K562 (cell line): ENCODE results near the gene IQCN. TPM values are rescaled to one million over a fixed set of nuclear protein-coding genes. Genes with fewer than 3 reads are reported as not detected.

Experiments used
- CCNT2 ChIP-seq: IDR thresholded peaks from 2 replicates; pipeline ENCODE4 v1.6.1; 2011; ENCODE audit warnings: borderline replicate concordance, low read depth, mild to moderate bottlenecking, moderate library complexity, mixed read lengths, low read length; ENCODE audit not compliant: insufficient read length; ENCODE audit errors: extremely low read depth
- CREBBP ChIP-seq: IDR thresholded peaks from one replicate; pipeline ENCODE4 v1.6.1; 2012; ENCODE audit warnings: low read depth, mild to moderate bottlenecking, control low read depth, inconsistent platforms, low read length
- ESRRA ChIP-seq: fragments of 450-650 bp; IDR thresholded peaks from 2 replicates; pipeline ENCODE4 v1.6.1; 2014; ENCODE audit warnings: low read depth, mild to moderate bottlenecking, moderate library complexity, borderline replicate concordance
- HNRNPH1 ChIP-seq: fragments of 200-400 bp; formaldehyde crosslinking; optimal IDR thresholded peaks from 2 replicates; pipeline ENCODE3; 2017; ENCODE audit warnings: low read depth, mild to moderate bottlenecking, low read length, moderate library complexity
- NEUROD1 ChIP-seq: fragments of 150-350 bp; IDR thresholded peaks from 2 replicates; pipeline ENCODE4 v1.6.1; 2014; ENCODE audit warnings: borderline replicate concordance, low read length, low read depth; ENCODE audit not compliant: partially characterized antibody
- RAD21 ChIP-seq, 2 experiments: fragments of 250-450 bp in 1 of 2; fragments of 450-650 bp in 1 of 2; sonication (Bioruptor Pico) in 1 of 2; formaldehyde crosslinking in 1 of 2; IDR thresholded peaks in 1 of 2; conservative IDR thresholded peaks in 1 of 2; 2 replicates each; pipeline versions ENCODE4 v1.4.0 to v1.8.0; 2020 to 2022; ENCODE audit warnings: mild to moderate bottlenecking in 2 of 2, moderate library complexity in 1 of 2
- SAFB ChIP-seq: fragments of 200-400 bp; formaldehyde crosslinking; IDR thresholded peaks from 2 replicates; pipeline ENCODE4 v1.6.1; 2017; ENCODE audit warnings: low read depth, low read length, borderline replicate concordance
- TAF15 ChIP-seq: fragments of 200-400 bp; formaldehyde crosslinking; IDR thresholded peaks from 2 replicates; pipeline ENCODE4 v1.6.1; 2017; ENCODE audit warnings: mild to moderate bottlenecking, low read depth, low read length, moderate library complexity
- TAF9B ChIP-seq: fragments of 450-650 bp; IDR thresholded peaks from 2 replicates; pipeline ENCODE4 v1.6.1; 2018; ENCODE audit warnings: mild to moderate bottlenecking; ENCODE audit not compliant: partially characterized antibody
- ZC3H4 ChIP-seq: sonication (generic); formaldehyde crosslinking; IDR thresholded peaks from 2 replicates; pipeline ENCODE4 v1.9.0; 2021; ENCODE audit warnings: missing genetic modification reagents, borderline replicate concordance
- ZNF121 ChIP-seq: sonication (generic); formaldehyde crosslinking; conservative IDR thresholded peaks from 2 replicates; pipeline ENCODE4 v1.8.0; 2022; ENCODE audit warnings: missing genetic modification reagents
- ZNF232 ChIP-seq: sonication (generic); formaldehyde crosslinking; IDR thresholded peaks from 2 replicates; pipeline ENCODE4 v1.8.0; 2022; ENCODE audit warnings: mild to moderate bottlenecking, missing genetic modification reagents
- ZNF589 ChIP-seq: fragments of 200-800 bp; sonication (Bioruptor generic); IDR thresholded peaks from 2 replicates; pipeline ENCODE4 v1.6.1; 2016; ENCODE audit warnings: low read depth, missing genetic modification characterization, missing compliant biosample characterization
- polyA plus RNA-seq, 8 experiments: library from polyadenylated mRNA; depleted of rRNA in 4 of 8; stranded (reverse) in 5 of 8; unstranded in 3 of 8; fragments of >200 nt; fragmentation: Nextera tagmentation in 2 of 8; fragmentation: Illumina TruSeq in 1 of 8; extraction: Ambion mirVana in 2 of 8; extraction: Trizol in 1 of 8; gene quantifications; 2 replicates each; pipeline versions ENCODE4 v1.2.1 to v1.2.3, GENCODE V29; 2011 to 2014; ENCODE audit warnings: inconsistent platforms in 1 of 8, missing spikeins in 1 of 8
- total RNA-seq, 7 experiments: library from RNA; depleted of rRNA in 6 of 7; stranded (reverse); fragments of >200 nt in 6 of 7; fragmentation: Illumina TruSeq in 2 of 7; extraction: Trizol in 2 of 7; gene quantifications; 2 replicates each; pipeline versions ENCODE4 v1.2.1 to v1.2.3, GENCODE V29; 2011 to 2021; ENCODE audit warnings: low replicate concordance in 1 of 7
- TF ChIP-seq, protein P1 (sequence below): sonication (generic); formaldehyde crosslinking; IDR thresholded peaks from 2 replicates; pipeline ENCODE4 v1.8.0; 2022; ENCODE audit warnings: mild to moderate bottlenecking, missing genetic modification reagents
- TF ChIP-seq, protein P2 (sequence below), 2 experiments: IDR thresholded peaks; 2 replicates each; pipeline ENCODE4 v1.6.1; 2011; ENCODE audit warnings: borderline replicate concordance in 1 of 2, control low read depth in 1 of 2, low read depth in 1 of 2, low read length in 1 of 2, mild to moderate bottlenecking in 1 of 2, mixed read lengths in 1 of 2, moderate library complexity in 1 of 2; ENCODE audit not compliant: insufficient read depth in 1 of 2, insufficient read length in 1 of 2, poor library complexity in 1 of 2, severe bottlenecking in 1 of 2; ENCODE audit errors: extremely low read depth in 1 of 2
- TF ChIP-seq, protein P3 (sequence below): fragments of 450-650 bp; formaldehyde crosslinking; IDR thresholded peaks from 2 replicates; pipeline ENCODE4 v1.4.0; 2020; ENCODE audit warnings: mild to moderate bottlenecking, mixed read lengths
- TF ChIP-seq, protein P4 (sequence below): conservative IDR thresholded peaks from 2 replicates; pipeline ENCODE4 v1.6.1; 2011; ENCODE audit warnings: low read depth, mild to moderate bottlenecking, low read length; ENCODE audit not compliant: control insufficient read depth
- TF ChIP-seq, protein P5 (sequence below): fragments of 250-450 bp; sonication (Bioruptor Pico); IDR thresholded peaks from 2 replicates; pipeline ENCODE4 v1.4.0; 2020

Gene IQCN
- total and polyA plus RNA-seq, 9 of the 15 experiments (the other 6 are each of a cell fraction or from before 2014, with no cell fraction given): 0.01 to 0.07 (median 0.04) TPM; not detected in 3

DNA sequence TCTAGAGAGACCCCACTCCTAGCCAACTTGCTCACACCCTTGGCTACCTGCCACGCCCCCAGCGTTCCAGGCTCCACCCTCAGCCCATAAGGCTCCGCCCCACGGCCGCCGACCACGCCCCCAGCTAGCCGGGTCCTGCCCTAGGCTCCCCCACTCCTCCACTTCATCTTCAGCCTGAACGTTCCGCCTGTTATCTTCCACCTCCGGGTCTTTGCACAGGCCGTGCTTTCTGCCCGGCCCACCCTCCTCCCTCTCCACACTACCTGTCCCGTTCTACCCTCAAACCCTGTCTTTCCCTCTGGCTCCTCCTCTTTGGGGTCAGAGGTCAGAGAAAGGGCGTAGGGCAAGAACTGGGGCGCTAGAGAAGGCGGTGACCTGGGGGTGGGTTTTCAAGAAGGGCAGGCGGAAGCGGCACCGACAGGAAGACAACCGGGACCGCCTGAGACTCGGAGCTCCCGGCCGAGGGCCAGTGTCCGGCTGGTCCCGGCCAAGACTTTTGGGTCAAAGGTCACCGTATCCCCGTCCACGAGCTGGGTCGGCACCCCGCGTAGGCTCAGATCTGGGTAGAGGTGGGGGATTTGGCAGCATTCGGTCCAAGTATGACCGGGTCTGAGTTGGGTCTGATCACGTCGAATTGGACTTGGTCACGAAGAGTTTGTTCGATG, 50.3 kb downstream of the IQCN start (continued):
- 0 out of 2 replicates have a peak, but pooled peaks have one; percentile 46 for TF ChIP-seq ZNF232
- no peak for TF ChIP-seq ZNF121 (CRISPR knock-in tag)
- TF ChIP-seq ZC3H4: no peak
- TF ChIP-seq, protein P1, sequence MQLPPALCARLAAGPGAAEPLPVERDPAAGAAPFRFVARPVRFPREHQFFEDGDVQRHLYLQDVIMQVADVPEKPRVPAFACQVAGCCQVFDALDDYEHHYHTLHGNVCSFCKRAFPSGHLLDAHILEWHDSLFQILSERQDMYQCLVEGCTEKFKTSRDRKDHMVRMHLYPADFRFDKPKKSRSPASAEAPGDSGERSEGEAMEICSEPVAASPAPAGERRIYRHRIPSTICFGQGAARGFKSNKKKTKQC (CRISPR knock-in tag): peak; percentile 93; the same call in 1 of the 2 replicates
- no peak for TF ChIP-seq TAF9B
- peak; percentile 30; the same call in 1 of the 2 replicates for TF ChIP-seq ZNF589 (CRISPR knock-in tag)
- TF ChIP-seq HNRNPH1: no peak
- no peak for TF ChIP-seq TAF15
- TF ChIP-seq CCNT2: no peak
- TF ChIP-seq, protein P2, sequence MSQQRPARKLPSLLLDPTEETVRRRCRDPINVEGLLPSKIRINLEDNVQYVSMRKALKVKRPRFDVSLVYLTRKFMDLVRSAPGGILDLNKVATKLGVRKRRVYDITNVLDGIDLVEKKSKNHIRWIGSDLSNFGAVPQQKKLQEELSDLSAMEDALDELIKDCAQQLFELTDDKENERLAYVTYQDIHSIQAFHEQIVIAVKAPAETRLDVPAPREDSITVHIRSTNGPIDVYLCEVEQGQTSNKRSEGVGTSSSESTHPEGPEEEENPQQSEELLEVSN (IDR thresholded peaks at IDR 0.05; ENCODE audit: borderline replicate concordance in 1 of 2, extremely low read depth in 1 of 2, insufficient read depth in 1 of 2, insufficient read length in 1 of 2, low read depth in 1 of 2, low read length in 1 of 2, poor library complexity in 1 of 2, severe bottlenecking in 1 of 2): peak; percentile 3 to 42
- TF ChIP-seq, protein P3, sequence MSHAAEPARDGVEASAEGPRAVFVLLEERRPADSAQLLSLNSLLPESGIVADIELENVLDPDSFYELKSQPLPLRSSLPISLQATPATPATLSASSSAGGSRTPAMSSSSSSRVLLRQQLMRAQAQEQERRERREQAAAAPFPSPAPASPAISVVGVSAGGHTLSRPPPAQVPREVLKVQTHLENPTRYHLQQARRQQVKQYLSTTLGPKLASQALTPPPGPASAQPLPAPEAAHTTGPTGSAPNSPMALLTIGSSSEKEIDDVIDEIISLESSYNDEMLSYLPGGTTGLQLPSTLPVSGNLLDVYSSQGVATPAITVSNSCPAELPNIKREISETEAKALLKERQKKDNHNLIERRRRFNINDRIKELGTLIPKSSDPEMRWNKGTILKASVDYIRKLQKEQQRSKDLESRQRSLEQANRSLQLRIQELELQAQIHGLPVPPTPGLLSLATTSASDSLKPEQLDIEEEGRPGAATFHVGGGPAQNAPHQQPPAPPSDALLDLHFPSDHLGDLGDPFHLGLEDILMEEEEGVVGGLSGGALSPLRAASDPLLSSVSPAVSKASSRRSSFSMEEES: no peak
- TF ChIP-seq, protein P4, sequence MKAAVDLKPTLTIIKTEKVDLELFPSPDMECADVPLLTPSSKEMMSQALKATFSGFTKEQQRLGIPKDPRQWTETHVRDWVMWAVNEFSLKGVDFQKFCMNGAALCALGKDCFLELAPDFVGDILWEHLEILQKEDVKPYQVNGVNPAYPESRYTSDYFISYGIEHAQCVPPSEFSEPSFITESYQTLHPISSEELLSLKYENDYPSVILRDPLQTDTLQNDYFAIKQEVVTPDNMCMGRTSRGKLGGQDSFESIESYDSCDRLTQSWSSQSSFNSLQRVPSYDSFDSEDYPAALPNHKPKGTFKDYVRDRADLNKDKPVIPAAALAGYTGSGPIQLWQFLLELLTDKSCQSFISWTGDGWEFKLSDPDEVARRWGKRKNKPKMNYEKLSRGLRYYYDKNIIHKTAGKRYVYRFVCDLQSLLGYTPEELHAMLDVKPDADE: 0 out of 2 replicates have a peak, but pooled peaks have one; percentile 27
- TF ChIP-seq NEUROD1: peak; percentile 98
- TF ChIP-seq, protein P5, sequence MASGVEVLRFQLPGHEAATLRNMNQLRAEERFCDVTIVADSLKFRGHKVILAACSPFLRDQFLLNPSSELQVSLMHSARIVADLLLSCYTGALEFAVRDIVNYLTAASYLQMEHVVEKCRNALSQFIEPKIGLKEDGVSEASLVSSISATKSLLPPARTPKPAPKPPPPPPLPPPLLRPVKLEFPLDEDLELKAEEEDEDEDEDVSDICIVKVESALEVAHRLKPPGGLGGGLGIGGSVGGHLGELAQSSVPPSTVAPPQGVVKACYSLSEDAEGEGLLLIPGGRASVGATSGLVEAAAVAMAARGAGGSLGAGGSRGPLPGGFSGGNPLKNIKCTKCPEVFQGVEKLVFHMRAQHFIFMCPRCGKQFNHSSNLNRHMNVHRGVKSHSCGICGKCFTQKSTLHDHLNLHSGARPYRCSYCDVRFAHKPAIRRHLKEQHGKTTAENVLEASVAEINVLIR (CRISPR knock-in tag): no peak
- TF ChIP-seq RAD21 (CRISPR knock-in tag; conservative IDR thresholded peaks at IDR 0.05 in 1 of 2, IDR thresholded peaks at IDR 0.05 in 1 of 2): 0 out of 4 replicates have a peak, but pooled peaks have one; percentile 4 to 6
- no peak for TF ChIP-seq CREBBP
- peak; percentile 94 for TF ChIP-seq ESRRA
- TF ChIP-seq SAFB: peak; percentile 26; the same call in 1 of the 2 replicates
